Chondrocyte (in vitro differentiated cells): Measurements from ENCODE around the gene WDR90. TPM values are rescaled to one million over a fixed set of nuclear protein-coding genes. Genes with fewer than 3 reads are reported as not detected.

Experiments
- DNase-seq: peaks from one replicate; pipeline ENCODE4 v3.0.0; 2021; ENCODE audit warnings: mixed read lengths, low spot score
- H3K27ac Mint-ChIP-seq: one replicate; pipeline ENCODE4 v1.8.0; 2021; ENCODE audit warnings: mild to moderate bottlenecking, moderate library complexity, mixed read lengths; ENCODE audit not compliant: unreplicated experiment
- H3K27me3 Mint-ChIP-seq: 2 replicates; pipeline ENCODE4 v1.8.0; 2021; ENCODE audit warnings: low read depth, mixed read lengths
- H3K36me3 Mint-ChIP-seq: 2 replicates; pipeline ENCODE4 v1.8.0; 2021; ENCODE audit warnings: low read depth, mixed read lengths
- H3K4me1 Mint-ChIP-seq: 2 replicates; pipeline ENCODE4 v1.8.0; 2021; ENCODE audit warnings: low read depth, mild to moderate bottlenecking, mixed read lengths
- H3K4me3 Mint-ChIP-seq: one replicate; pipeline ENCODE4 v1.8.0; 2021; ENCODE audit warnings: mild to moderate bottlenecking, moderate library complexity, mixed read lengths; ENCODE audit not compliant: unreplicated experiment
- H3K9me3 Mint-ChIP-seq: 2 replicates; pipeline ENCODE4 v1.8.0; 2021; ENCODE audit warnings: low read depth, mixed read lengths
- CTCF ChIP-seq: fragments of 200-600 bp; sonication (generic); IDR thresholded peaks from 2 replicates; pipeline ENCODE4 v1.5.0; 2021; ENCODE audit warnings: antibody characterized with exemption, mild to moderate bottlenecking, moderate library complexity
- total RNA-seq: library from RNA; stranded (reverse); gene quantifications from 3 replicates; pipeline ENCODE4 v1.2.1, GENCODE V29; 2021

WDR90 gene
- total RNA-seq, 1 donor from 2014 or later, result 17.0 TPM

GRCh38 chr16:627454-628239 lies 21.5 kb upstream of the WDR90 start:
- DNase-seq, result no peak
- H3K36me3 Mint-ChIP-seq, result peaks cover 2% of the 10 kb centered on the region
- TF ChIP-seq CTCF, result no peak
- H3K4me1 Mint-ChIP-seq, result peaks cover 25% of the 10 kb centered on the region
- H3K4me3 Mint-ChIP-seq, result no peak overlapping the region
- no peaks in the 10 kb centered on the region for H3K9me3 Mint-ChIP-seq
- no peaks in the 10 kb centered on the region for H3K27me3 Mint-ChIP-seq
- H3K27ac Mint-ChIP-seq, result peak overlapping the region; percentile 98

GRCh38 chr16:628321-629061 lies 20.7 kb upstream of the WDR90 start:
- Mint-ChIP-seq H3K27me3 (no peaks in the 10 kb centered on the region), H3K4me3 (no peak overlapping the region), H3K36me3 (peaks cover 2% of the 10 kb centered on the region), H3K27ac (peak overlapping the region; percentile 5), H3K9me3 (no peaks in the 10 kb centered on the region), H3K4me1 (peaks cover 25% of the 10 kb centered on the region)
- no peak for DNase-seq
- TF ChIP-seq CTCF, result no peak

GRCh38 chr16:629185-629832 lies 19.9 kb upstream of the WDR90 start:
- Mint-ChIP-seq H3K27ac (no peak overlapping the region), H3K36me3 (peaks cover 2% of the 10 kb centered on the region), H3K4me3 (no peak overlapping the region), H3K27me3 (no peaks in the 10 kb centered on the region), H3K4me1 (peaks cover 25% of the 10 kb centered on the region), H3K9me3 (no peaks in the 10 kb centered on the region)
- TF ChIP-seq CTCF, result no peak
- DNase-seq, result no peak

- Mint-ChIP-seq H3K4me1 (peaks cover 27% of the 10 kb centered on the region), H3K36me3 (peaks cover 2% of the 10 kb centered on the region), H3K27me3 (no peaks in the 10 kb centered on the region), H3K4me3 (no peak overlapping the region), H3K27ac (no peak overlapping the region), H3K9me3 (no peaks in the 10 kb centered on the region)
- no peak for TF ChIP-seq CTCF
- no peak for DNase-seq
Measured at GRCh38 chr16:629833-630248, 19.3 kb upstream of the WDR90 start.

- no peak for DNase-seq
- Mint-ChIP-seq H3K27ac (no peak overlapping the region), H3K4me3 (no peak overlapping the region), H3K36me3 (peaks cover 2% of the 10 kb centered on the region), H3K27me3 (no peaks in the 10 kb centered on the region), H3K9me3 (no peaks in the 10 kb centered on the region), H3K4me1 (peaks cover 30% of the 10 kb centered on the region)
- TF ChIP-seq CTCF, result no peak
Measured at GRCh38 chr16:630249-630814, 18.8 kb upstream of the WDR90 start.
